ENCODE data around the gene RTEL1. TPM values are rescaled to one million over a fixed set of nuclear protein-coding genes. Genes with fewer than 3 reads are reported as not detected.
A peak's percentile ranks its signal among the peaks of the same experiment; 100 is the strongest.
"Not testable (repeated sequence)": the region's sequence is repeated elsewhere in the genome, so short reads cannot be mapped to it uniquely, and the experiment has no call there.

RTEL1 gene
- total RNA-seq, 1 experiment from 2014 or later = 25.6 TPM

DNA sequence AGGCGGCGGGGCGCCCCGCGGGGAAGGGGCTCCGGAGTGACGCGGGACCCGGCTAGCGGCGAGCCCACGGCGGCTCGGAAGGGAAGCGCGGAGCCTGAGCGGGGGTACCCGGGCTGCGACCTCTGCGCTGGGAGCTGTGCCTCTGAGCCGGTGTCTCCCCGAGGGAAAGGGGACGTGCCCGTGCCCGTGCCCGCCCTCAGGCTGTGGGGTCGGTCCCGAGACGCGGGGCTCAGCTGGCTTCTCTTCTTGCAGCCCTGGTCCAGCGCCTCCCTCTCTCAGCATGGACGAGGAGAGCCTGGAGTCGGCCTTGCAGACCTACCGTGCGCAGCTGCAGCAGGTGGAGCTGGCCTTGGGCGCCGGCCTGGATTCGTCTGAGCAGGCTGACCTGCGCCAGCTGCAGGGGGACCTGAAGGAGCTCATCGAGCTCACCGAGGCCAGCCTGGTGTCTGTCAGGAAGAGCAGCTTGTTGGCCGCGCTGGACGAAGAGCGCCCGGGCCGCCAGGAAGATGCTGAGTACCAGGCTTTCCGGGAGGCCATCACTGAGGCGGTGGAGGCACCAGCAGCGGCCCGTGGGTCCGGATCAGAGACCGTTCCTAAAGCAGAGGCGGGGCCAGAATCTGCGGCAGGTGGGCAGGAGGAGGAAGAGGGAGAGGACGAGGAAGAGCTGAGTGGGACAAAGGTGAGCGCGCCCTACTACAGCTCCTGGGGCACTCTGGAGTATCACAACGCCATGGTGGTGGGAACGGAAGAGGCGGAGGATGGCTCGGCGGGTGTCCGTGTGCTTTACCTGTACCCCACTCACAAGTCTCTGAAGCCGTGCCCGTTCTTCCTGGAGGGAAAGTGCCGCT, 50.4 kb downstream of the RTEL1 start:
- H3K4me3 ChIP-seq = peak overlapping the region; percentile 80
- no peaks in the 10 kb centered on the region for H3K9me3 ChIP-seq (replicated peaks)
- no peaks in the 10 kb centered on the region; the same call in 1 of the 2 replicates for H3K4me1 ChIP-seq
- DNase-seq = peak; percentile 47 to 48
- no peaks in the 10 kb centered on the region for H3K27me3 ChIP-seq
- peaks cover 57% of the 10 kb centered on the region for H3K36me3 ChIP-seq
- no peak overlapping the region for H3K27ac ChIP-seq

- Histone ChIP-seq H3K4me3 (peak overlapping the region; percentile 80; the same call in 1 of the 2 replicates), H3K27me3 (no peaks in the 10 kb centered on the region), H3K9me3 (replicated peaks) (peaks cover 4% of the 10 kb centered on the region; the same call in 1 of the 2 replicates), H3K36me3 (peaks cover 62% of the 10 kb centered on the region), H3K27ac (no peak overlapping the region), H3K4me1 (no peaks in the 10 kb centered on the region; the same call in 1 of the 2 replicates)
- DNase-seq = no peak
Measured at GRCh38 chr20:63709149-63709527, 51.0 kb downstream of the RTEL1 start.

DNA sequence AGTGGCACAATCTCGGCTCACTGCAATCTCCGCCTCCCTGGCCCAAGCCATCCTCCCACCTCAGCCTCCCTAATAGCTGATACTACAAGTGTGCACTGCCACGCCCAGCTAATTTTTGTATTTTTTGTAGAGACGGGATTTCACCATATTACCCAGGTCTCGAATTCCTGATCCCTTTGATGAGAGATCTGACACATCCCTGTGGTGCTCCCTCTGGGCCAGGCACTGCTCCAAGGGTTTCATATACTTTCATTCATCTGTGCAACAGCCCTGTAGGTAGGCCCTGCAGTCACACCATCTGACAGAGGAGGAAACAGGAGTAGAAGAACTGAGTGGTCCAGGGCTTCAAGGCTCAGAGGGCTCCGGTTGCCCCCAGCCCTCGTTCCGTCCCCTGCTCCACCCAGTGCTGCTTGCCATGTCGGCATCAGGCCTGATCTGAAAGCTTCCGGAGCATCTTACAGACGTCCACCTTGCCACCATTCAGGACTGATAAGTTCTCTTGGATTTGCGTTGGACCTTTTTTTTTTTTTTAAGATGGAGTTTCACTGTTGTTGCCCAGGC, 53.1 kb downstream of the RTEL1 start:
- no peak overlapping the region for H3K27ac ChIP-seq
- no peak overlapping the region for H3K4me3 ChIP-seq
- no peaks in the 10 kb centered on the region for H3K27me3 ChIP-seq
- no peak for DNase-seq
- H3K4me1 ChIP-seq = no peaks in the 10 kb centered on the region; the same call in 1 of the 2 replicates
- H3K36me3 ChIP-seq = peaks cover 57% of the 10 kb centered on the region
- H3K9me3 ChIP-seq (replicated peaks) = peaks cover 13% of the 10 kb centered on the region

DNA sequence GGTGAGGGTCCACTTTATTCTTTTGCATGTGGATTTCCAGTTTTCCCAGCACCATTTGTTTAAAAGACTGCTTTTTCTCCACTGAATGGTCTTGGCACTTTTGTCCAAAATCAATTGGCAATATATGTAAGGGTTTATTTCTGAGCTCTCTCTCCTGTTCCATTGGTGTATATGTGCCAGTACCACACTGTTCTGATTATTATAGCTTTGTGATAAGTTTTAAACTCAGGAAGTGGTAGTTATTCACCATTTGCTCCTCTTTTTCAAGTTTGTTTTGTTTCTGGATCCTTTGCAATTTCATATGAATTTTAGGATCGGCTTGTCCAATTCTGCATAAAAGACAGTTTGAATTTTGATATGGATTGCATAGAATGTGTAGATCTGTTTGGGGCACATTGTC, 54.1 kb downstream of the RTEL1 start:
- H3K36me3 ChIP-seq = peaks cover 64% of the 10 kb centered on the region
- DNase-seq = no peak
- H3K4me1 ChIP-seq = no peaks in the 10 kb centered on the region; the same call in 1 of the 2 replicates
- no peak overlapping the region for H3K4me3 ChIP-seq
- peaks cover 13% of the 10 kb centered on the region for H3K9me3 ChIP-seq (replicated peaks)
- no peak overlapping the region for H3K27ac ChIP-seq
- H3K27me3 ChIP-seq = no peaks in the 10 kb centered on the region

DNA sequence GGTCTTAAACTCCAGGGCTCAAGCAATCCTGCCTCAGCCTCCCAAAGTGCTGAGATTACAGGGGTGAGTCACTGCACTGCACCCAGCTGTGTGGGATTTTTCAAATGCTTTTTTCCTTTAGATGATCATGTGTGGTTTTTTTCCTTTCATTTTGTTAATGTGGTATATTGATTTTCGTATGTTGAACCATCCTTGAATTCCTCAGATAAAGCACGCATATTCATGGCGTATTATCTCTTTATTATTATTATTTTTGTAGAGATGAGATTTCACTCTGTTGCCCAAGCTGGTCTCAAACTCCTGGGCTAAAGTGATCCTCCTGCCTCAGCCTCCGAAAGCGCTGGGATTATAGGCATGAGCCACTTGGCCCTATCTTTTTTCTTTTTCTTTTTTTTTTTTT, 56.7 kb downstream of the RTEL1 start:
- H3K36me3 ChIP-seq = peaks cover 85% of the 10 kb centered on the region
- H3K9me3 ChIP-seq (replicated peaks) = peaks cover 25% of the 10 kb centered on the region
- H3K27ac ChIP-seq = no peak overlapping the region
- no peak overlapping the region for H3K4me3 ChIP-seq
- no peak for DNase-seq
- H3K27me3 ChIP-seq = no peaks in the 10 kb centered on the region
- no peaks in the 10 kb centered on the region for H3K4me1 ChIP-seq

- Histone ChIP-seq H3K27ac (no peak overlapping the region), H3K4me1 (no peaks in the 10 kb centered on the region), H3K9me3 (replicated peaks) (peaks cover 22% of the 10 kb centered on the region), H3K36me3 (peaks cover 76% of the 10 kb centered on the region), H3K27me3 (no peaks in the 10 kb centered on the region), H3K4me3 (no peak overlapping the region)
- DNase-seq = no peak
Measured at GRCh38 chr20:63718996-63719395, 60.9 kb downstream of the RTEL1 start.

- H3K4me1 ChIP-seq, H3K27ac ChIP-seq, DNase-seq, H3K4me3 ChIP-seq, H3K27me3 ChIP-seq: not testable (repeated sequence)
- peaks cover 17% of the 10 kb centered on the region for H3K9me3 ChIP-seq (replicated peaks)
- peaks cover 68% of the 10 kb centered on the region for H3K36me3 ChIP-seq
Measured at GRCh38 chr20:63722967-63723622, 65.0 kb downstream of the RTEL1 start.

- not testable (repeated sequence) for H3K27ac ChIP-seq; H3K9me3 ChIP-seq (replicated peaks); DNase-seq; H3K4me1 ChIP-seq; H3K4me3 ChIP-seq; H3K27me3 ChIP-seq
- H3K36me3 ChIP-seq = peaks cover 42% of the 10 kb centered on the region
Measured at GRCh38 chr20:63730189-63730733, 72.1 kb downstream of the RTEL1 start.

DNA sequence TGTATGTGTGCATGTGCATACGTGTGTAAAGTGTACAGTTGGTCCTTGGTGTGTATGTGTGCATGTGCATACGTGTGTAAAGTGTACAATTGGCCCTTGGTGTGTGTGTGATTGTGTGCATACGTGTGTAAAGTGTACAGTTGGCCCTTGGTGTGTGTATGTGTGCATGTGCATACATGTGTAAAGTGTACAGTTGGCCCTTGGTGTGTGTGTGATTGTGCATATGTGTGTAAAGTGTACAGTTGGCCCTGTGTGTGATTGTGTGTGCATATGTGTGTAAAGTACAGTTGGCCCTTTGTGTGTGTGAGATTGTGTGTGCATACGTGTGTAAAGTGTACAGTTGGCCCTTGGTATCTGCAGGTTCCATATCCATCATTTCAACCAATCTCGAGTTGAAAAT, 73.3 kb downstream of the RTEL1 start:
- Histone ChIP-seq H3K27ac (no peak overlapping the region), H3K4me1 (no peaks in the 10 kb centered on the region), H3K4me3 (no peak overlapping the region), H3K36me3 (peaks cover 32% of the 10 kb centered on the region), H3K27me3 (no peaks in the 10 kb centered on the region), H3K9me3 (replicated peaks) (no peaks in the 10 kb centered on the region; the same call in 1 of the 2 replicates)
- DNase-seq = no peak

- H3K9me3 ChIP-seq (replicated peaks) = no peaks in the 10 kb centered on the region; the same call in 1 of the 2 replicates
- H3K36me3 ChIP-seq = peaks cover 26% of the 10 kb centered on the region
- H3K4me3 ChIP-seq = no peak overlapping the region
- H3K4me1 ChIP-seq = no peaks in the 10 kb centered on the region
- DNase-seq = no peak
- no peak overlapping the region for H3K27ac ChIP-seq
- no peaks in the 10 kb centered on the region for H3K27me3 ChIP-seq
Measured at GRCh38 chr20:63732118-63733095, 74.3 kb downstream of the RTEL1 start.

GRCh38 chr20:63733117-63733516, 75.0 kb downstream of the RTEL1 start:
- no peaks in the 10 kb centered on the region; the same call in 1 of the 2 replicates for H3K9me3 ChIP-seq (replicated peaks)
- H3K27me3 ChIP-seq = no peaks in the 10 kb centered on the region
- no peak overlapping the region for H3K4me3 ChIP-seq
- no peak for DNase-seq
- no peaks in the 10 kb centered on the region for H3K4me1 ChIP-seq
- H3K27ac ChIP-seq = no peak overlapping the region
- peaks cover 26% of the 10 kb centered on the region for H3K36me3 ChIP-seq

DNA sequence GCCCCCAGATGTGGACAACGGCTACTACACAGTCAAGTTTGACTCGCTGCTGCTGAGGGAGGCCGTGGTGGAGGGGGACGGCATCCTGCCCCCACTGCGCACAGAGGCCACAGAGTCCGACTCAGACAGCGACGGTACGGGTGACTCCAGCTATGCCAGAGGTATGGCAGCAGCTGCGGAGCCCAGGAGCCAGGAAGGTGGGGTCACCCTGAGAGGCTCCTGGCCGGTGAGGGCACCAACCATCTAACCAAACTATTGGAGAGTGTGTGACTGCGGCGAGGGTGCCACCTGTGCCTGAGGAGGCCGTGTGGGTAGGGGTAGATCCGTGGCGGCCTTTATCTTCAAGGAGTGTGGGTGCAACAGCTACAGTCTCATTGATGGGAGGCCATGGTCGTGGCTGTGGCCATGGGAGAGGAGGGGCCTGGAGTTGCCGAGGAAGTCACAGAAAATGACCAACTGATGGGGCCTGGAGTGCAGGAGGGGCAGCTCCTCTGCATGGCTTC, 75.5 kb downstream of the RTEL1 start:
- H3K9me3 ChIP-seq (replicated peaks) = no peaks in the 10 kb centered on the region; the same call in 1 of the 2 replicates
- H3K27ac ChIP-seq = no peak overlapping the region
- H3K36me3 ChIP-seq = peaks cover 26% of the 10 kb centered on the region
- H3K4me1 ChIP-seq = no peaks in the 10 kb centered on the region
- no peak overlapping the region for H3K4me3 ChIP-seq
- no peak for DNase-seq
- H3K27me3 ChIP-seq = no peaks in the 10 kb centered on the region

DNA sequence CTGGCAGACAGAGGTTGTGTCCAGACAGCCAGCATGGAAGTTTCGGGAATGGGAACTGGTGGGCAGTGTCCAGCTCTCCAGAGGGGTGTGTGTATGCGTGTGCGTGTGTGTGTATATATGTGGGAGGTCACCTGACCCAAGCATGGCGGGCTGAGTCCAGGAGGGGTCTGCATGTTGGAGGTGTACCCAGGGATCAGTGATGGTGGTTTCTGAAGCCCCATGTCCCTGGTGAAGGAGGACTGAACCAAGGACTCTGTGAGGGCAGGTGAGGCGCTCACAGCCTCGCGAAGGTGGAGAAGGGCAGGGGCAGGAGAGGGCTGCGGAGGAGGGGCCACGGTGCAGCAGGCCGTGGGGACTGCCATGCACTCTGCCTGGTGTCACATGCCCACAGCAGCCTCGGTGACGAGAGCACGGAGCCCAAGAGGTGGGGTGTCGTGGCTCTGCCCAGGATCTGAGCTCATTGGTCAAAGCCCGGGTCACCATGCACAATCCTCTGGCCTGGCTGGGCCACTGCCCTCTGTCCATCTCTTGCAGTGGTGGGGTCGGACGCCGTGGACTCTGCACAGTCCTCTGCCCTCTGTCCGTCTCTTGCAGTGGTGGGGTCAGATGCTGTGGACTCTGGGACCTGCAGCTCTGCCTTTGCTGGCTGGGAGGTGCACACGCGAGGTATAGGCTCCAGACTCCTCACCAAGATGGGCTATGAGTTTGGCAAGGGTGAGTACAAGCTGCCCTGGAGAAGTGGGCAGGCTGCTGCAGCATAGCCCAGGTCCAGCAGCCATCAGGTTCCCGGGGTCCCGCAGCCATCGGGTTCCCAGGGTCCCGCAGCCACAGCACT, 76.2 kb downstream of the RTEL1 start:
- no peaks in the 10 kb centered on the region for H3K4me1 ChIP-seq
- no peak overlapping the region for H3K4me3 ChIP-seq
- H3K36me3 ChIP-seq = peaks cover 26% of the 10 kb centered on the region
- no peak for DNase-seq
- H3K27me3 ChIP-seq = no peaks in the 10 kb centered on the region
- H3K9me3 ChIP-seq (replicated peaks) = no peaks in the 10 kb centered on the region; the same call in 1 of the 2 replicates
- no peak overlapping the region for H3K27ac ChIP-seq

All from SJCRH30 (cell line).